ENCODE results near the gene VSTM2L.

Gene VSTM2L

GRCh38 chr20:37886851-37887297, 16.1 kb upstream of the VSTM2L start:
- no peak overlapping the region for H3K9ac ChIP-seq (ENCODE audit: low read depth, low read length)
- H3K9me3 ChIP-seq (ENCODE audit: control insufficient read depth, insufficient read depth, low read length) = no peaks in the 10 kb centered on the region
- no peaks in the 10 kb centered on the region for H3K4me1 ChIP-seq (ENCODE audit: insufficient read depth, low read length)
- H3K36me3 ChIP-seq (ENCODE audit: insufficient read depth, low read length) = no peaks in the 10 kb centered on the region

DNA sequence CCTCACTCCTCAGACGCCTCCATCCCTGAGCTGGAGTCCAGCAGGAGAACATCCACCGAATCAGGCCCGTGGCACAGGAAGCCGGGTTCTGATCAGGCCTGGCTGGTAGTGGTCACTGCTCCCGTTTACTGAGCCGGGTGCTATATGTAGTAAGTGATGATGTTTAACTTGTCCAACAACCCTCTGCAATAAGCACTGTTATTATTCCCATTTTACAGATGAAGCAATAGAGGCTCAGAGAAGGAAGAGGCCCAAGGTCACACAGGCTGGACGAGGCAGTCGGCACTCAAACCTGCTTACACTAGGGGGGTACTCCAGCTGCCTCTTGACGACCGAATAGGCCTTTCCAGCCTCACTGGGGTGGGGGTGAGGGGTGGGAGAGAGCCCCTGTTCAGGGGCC, 14.3 kb upstream of the VSTM2L start:
- Histone ChIP-seq H3K9me3 (ENCODE audit: control insufficient read depth, insufficient read depth, low read length) (no peaks in the 10 kb centered on the region), H3K9ac (ENCODE audit: low read depth, low read length) (no peak overlapping the region), H3K4me1 (ENCODE audit: insufficient read depth, low read length) (no peaks in the 10 kb centered on the region), H3K36me3 (ENCODE audit: insufficient read depth, low read length) (no peaks in the 10 kb centered on the region)

DNA sequence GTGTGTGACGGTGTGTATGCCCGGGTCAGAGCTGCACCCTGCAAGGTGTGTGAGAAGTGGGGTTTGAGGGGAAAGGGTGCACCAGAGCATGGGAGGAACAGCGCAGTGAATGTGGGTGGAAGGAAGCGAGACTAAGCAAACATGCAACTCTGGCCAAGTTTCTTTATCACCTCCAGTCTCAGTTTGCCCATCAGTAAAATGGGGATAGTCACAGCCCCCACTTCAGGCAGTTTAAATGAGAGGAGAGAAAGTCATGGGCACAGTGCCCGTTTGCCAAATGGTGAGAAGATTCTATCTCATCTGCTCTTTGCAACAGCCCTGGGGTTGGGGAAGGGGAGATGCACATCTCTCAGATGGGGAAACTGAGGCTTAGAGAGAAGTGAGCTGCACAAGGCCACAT, 12.8 kb upstream of the VSTM2L start:
- no peaks in the 10 kb centered on the region for H3K9me3 ChIP-seq (ENCODE audit: control insufficient read depth, insufficient read depth, low read length)
- no peaks in the 10 kb centered on the region for H3K36me3 ChIP-seq (ENCODE audit: insufficient read depth, low read length)
- H3K4me1 ChIP-seq (ENCODE audit: insufficient read depth, low read length) = no peaks in the 10 kb centered on the region
- H3K9ac ChIP-seq (ENCODE audit: low read depth, low read length) = no peak overlapping the region

GRCh38 chr20:37890643-37891042, 12.3 kb upstream of the VSTM2L start:
- H3K4me1 ChIP-seq (ENCODE audit: insufficient read depth, low read length) = no peaks in the 10 kb centered on the region
- H3K9me3 ChIP-seq (ENCODE audit: control insufficient read depth, insufficient read depth, low read length) = no peaks in the 10 kb centered on the region
- no peaks in the 10 kb centered on the region for H3K36me3 ChIP-seq (ENCODE audit: insufficient read depth, low read length)
- H3K9ac ChIP-seq (ENCODE audit: low read depth, low read length) = no peak overlapping the region

GRCh38 chr20:37892001-37892400, 10.9 kb upstream of the VSTM2L start:
- H3K4me1 ChIP-seq (ENCODE audit: insufficient read depth, low read length) = no peaks in the 10 kb centered on the region
- no peaks in the 10 kb centered on the region for H3K9me3 ChIP-seq (ENCODE audit: control insufficient read depth, insufficient read depth, low read length)
- H3K9ac ChIP-seq (ENCODE audit: low read depth, low read length) = no peak overlapping the region
- no peaks in the 10 kb centered on the region for H3K36me3 ChIP-seq (ENCODE audit: insufficient read depth, low read length)

DNA sequence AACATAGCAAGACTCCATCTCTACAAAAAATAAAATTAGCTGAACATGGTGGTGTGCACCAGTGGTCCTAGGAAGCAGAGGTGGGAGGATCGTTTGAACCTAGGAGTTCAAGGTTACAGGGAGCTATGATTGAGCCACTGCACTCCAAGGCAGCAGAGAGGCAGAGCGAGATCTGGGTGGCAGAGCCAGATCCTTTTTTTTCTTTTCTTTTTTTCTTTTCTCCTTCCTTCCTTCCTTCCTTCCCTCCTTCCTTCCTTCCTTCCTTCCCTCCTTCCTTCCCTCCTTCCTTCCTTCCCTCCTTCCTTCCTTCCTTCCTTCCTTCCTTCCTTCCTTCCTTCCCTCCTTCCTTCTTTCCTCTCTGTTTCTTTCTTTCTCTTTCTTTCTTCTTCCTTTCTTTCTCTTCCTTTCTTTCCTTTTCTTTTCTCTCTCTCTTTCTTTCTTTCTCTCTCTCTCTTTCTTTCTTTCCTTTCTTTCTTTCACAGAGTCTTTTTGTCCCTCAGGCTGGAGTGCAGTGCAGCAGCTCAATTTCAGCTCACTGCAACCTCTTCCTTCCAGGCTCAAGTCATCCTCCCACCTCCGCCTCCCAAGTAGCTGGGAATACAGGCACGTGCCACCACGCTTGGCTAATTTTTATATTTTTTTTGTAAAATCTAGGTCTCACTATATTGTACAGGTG, 9.2 kb upstream of the VSTM2L start:
- Histone ChIP-seq H3K9ac (ENCODE audit: low read depth, low read length) (no peak overlapping the region), H3K9me3 (ENCODE audit: control insufficient read depth, insufficient read depth, low read length) (no peaks in the 10 kb centered on the region), H3K4me1 (ENCODE audit: insufficient read depth, low read length) (no peaks in the 10 kb centered on the region), H3K36me3 (ENCODE audit: insufficient read depth, low read length) (no peaks in the 10 kb centered on the region)

- H3K9ac ChIP-seq (ENCODE audit: low read depth, low read length) = no peak overlapping the region
- no peaks in the 10 kb centered on the region for H3K36me3 ChIP-seq (ENCODE audit: insufficient read depth, low read length)
- no peaks in the 10 kb centered on the region for H3K9me3 ChIP-seq (ENCODE audit: control insufficient read depth, insufficient read depth, low read length)
- H3K4me1 ChIP-seq (ENCODE audit: insufficient read depth, low read length) = no peaks in the 10 kb centered on the region
These were observed 8.5 kb upstream of the VSTM2L start for GRCh38 chr20:37894454-37894853.

- Histone ChIP-seq H3K9ac (ENCODE audit: low read depth, low read length) (no peak overlapping the region), H3K9me3 (ENCODE audit: control insufficient read depth, insufficient read depth, low read length) (no peaks in the 10 kb centered on the region), H3K36me3 (ENCODE audit: insufficient read depth, low read length) (no peaks in the 10 kb centered on the region), H3K4me1 (ENCODE audit: insufficient read depth, low read length) (no peaks in the 10 kb centered on the region)
These were observed 7.8 kb upstream of the VSTM2L start for GRCh38 chr20:37895166-37895565.

DNA sequence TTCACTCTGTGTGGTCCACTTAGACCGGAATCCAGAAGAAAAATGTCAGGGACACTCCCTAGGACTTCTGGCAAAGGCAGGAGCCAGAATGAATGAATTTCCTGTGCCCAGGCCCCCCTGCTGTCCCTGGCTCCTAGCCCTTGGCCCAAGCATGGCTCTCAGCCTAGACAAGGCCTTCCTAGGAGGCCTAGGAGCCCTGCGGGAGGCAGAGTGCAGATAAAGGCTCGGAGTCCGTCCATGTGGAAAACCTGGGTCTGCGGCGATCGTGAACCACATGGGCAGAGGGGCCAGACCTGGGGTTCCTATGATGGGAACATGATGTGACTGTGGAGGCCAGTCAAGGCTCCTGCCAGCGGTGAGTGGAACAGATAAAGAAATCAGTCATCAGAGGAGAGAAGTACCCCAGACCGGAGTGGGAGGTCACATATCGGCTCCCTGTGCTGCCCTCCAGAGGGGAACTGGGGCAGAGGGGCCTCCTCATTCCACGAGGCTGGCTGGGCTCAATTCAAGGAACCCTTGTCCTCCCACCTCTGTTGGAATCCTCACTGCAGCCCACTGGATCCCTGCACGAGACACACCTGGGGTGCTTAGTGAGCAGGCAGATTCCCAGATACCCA, 5.9 kb upstream of the VSTM2L start:
- Histone ChIP-seq H3K4me1 (ENCODE audit: insufficient read depth, low read length) (no peaks in the 10 kb centered on the region), H3K36me3 (ENCODE audit: insufficient read depth, low read length) (no peaks in the 10 kb centered on the region), H3K9me3 (ENCODE audit: control insufficient read depth, insufficient read depth, low read length) (no peaks in the 10 kb centered on the region), H3K9ac (ENCODE audit: low read depth, low read length) (no peak overlapping the region)

GRCh38 chr20:37898233-37899104, 4.5 kb upstream of the VSTM2L start:
- no peak overlapping the region for H3K9ac ChIP-seq (ENCODE audit: low read depth, low read length)
- H3K36me3 ChIP-seq (ENCODE audit: insufficient read depth, low read length) = no peaks in the 10 kb centered on the region
- H3K9me3 ChIP-seq (ENCODE audit: control insufficient read depth, insufficient read depth, low read length) = no peaks in the 10 kb centered on the region
- H3K4me1 ChIP-seq (ENCODE audit: insufficient read depth, low read length) = no peaks in the 10 kb centered on the region

- Histone ChIP-seq H3K4me1 (ENCODE audit: insufficient read depth, low read length) (no peaks in the 10 kb centered on the region), H3K9me3 (ENCODE audit: control insufficient read depth, insufficient read depth, low read length) (no peaks in the 10 kb centered on the region), H3K9ac (ENCODE audit: low read depth, low read length) (no peak overlapping the region), H3K36me3 (ENCODE audit: insufficient read depth, low read length) (no peaks in the 10 kb centered on the region)
These were observed 3.6 kb upstream of the VSTM2L start for GRCh38 chr20:37899105-37900045.

- no peak overlapping the region for H3K9ac ChIP-seq (ENCODE audit: low read depth, low read length)
- H3K4me1 ChIP-seq (ENCODE audit: insufficient read depth, low read length) = no peaks in the 10 kb centered on the region; the same call in 1 of the 2 replicates
- H3K9me3 ChIP-seq (ENCODE audit: control insufficient read depth, insufficient read depth, low read length) = no peaks in the 10 kb centered on the region
- H3K36me3 ChIP-seq (ENCODE audit: insufficient read depth, low read length) = no peaks in the 10 kb centered on the region
These were observed 1.7 kb upstream of the VSTM2L start for GRCh38 chr20:37901240-37901639.

- H3K36me3 ChIP-seq (ENCODE audit: insufficient read depth, low read length) = no peaks in the 10 kb centered on the region
- no peaks in the 10 kb centered on the region for H3K9me3 ChIP-seq (ENCODE audit: control insufficient read depth, insufficient read depth, low read length)
- H3K4me1 ChIP-seq (ENCODE audit: insufficient read depth, low read length) = peaks cover 6% of the 10 kb centered on the region
- peak overlapping the region; percentile 31; the same call in 1 of the 2 replicates for H3K9ac ChIP-seq (ENCODE audit: low read depth, low read length)
These were observed 1.0 kb upstream of the VSTM2L start for GRCh38 chr20:37901654-37902503.
